Omental fat pad (tissue), 4 donors: ENCODE measurements around the gene DHRS7. TPM values are rescaled to one million over a fixed set of nuclear protein-coding genes. Genes with fewer than 3 reads are reported as not detected.

Experiments
- ATAC-seq: fragments of 150-250 bp; one replicate; pipeline ENCODE4 v1.9.1; 2016; ENCODE audit warnings: mild to moderate bottlenecking, moderate library complexity; ENCODE audit not compliant: low FRiP score
- DNase-seq: peaks from one replicate; pipeline ENCODE4 v3.0.0-alpha.2; 2019; ENCODE audit warnings: low spot score
- total RNA-seq, 4 donors: library from RNA; depleted of rRNA; stranded (reverse); fragments of >200 nt; gene quantifications; one replicate each; pipeline ENCODE4 v1.1.0, GENCODE V29; 2016
- TF ChIP-seq, protein P1 (sequence below), 3 donors: fragments of 450-650 bp; IDR thresholded peaks; one replicate each; pipeline ENCODE4 v1.5.1; 2016 to 2017; ENCODE audit warnings: antibody characterized with exemption in 3 of 3, mild to moderate bottlenecking in 3 of 3, moderate library complexity in 2 of 3

DHRS7 gene
- total RNA-seq, 4 donors from 2014 or later: 56.0 to 82.9 (median 68.4) TPM

DNA sequence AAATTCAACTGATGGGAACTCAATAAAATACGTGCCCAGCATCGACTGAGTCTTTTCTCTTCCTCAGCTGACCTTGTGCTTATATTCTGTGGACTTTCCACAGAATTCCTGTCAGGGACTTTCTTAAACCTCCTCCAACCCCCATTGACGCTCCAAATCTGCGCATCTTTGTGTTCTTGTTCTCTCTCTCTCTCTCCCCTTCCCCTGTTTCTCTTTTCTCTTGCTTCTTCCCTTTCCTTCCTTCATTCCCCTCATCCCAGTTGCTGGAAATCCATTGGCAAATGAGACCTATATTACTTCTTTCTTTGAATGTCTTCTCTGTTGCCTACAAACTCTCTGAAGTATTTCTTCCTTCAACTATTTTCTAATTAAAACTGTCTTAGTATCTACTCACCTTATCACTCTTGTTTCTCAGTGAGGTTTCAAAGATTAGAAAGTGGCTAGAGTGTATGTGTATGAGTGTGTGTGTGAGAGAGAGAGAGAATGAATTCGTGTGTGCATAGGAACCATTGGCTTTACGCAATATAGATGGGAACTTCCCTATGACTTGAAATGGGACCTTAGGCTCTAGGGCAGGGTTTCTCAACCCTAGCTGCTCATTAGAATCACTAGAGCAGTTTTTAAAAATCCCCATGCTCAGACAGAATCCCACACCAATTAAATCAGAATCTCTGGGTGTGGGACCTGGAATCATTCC, 41.8 kb upstream of the DHRS7 start:
- DNase-seq (no peak), ATAC-seq (no peak)
- TF ChIP-seq, protein P1, sequence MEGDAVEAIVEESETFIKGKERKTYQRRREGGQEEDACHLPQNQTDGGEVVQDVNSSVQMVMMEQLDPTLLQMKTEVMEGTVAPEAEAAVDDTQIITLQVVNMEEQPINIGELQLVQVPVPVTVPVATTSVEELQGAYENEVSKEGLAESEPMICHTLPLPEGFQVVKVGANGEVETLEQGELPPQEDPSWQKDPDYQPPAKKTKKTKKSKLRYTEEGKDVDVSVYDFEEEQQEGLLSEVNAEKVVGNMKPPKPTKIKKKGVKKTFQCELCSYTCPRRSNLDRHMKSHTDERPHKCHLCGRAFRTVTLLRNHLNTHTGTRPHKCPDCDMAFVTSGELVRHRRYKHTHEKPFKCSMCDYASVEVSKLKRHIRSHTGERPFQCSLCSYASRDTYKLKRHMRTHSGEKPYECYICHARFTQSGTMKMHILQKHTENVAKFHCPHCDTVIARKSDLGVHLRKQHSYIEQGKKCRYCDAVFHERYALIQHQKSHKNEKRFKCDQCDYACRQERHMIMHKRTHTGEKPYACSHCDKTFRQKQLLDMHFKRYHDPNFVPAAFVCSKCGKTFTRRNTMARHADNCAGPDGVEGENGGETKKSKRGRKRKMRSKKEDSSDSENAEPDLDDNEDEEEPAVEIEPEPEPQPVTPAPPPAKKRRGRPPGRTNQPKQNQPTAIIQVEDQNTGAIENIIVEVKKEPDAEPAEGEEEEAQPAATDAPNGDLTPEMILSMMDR (IDR thresholded peaks at IDR 0.05): no peak

DNA sequence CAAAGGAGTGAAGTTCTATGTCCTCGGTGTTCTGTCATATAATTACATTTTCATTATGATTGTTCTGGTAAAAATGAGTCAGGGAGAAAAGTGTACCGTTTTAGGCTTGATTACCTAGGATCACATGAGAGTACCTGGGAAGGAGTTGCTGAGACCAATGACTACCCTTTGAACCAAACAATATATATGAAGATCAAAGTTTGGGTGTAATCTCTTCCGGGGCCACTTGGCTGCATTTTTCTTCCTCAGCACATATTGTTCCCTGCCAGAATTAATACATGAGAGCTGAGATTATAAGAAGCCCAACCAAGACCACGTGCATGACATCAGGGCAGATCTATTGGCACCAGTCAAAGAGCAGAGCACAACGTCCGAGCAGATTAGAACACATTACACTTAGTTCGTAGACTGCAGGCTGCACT, 41.1 kb upstream of the DHRS7 start:
- ATAC-seq: no peak
- TF ChIP-seq, protein P1 (IDR thresholded peaks at IDR 0.05): no peak
- DNase-seq: no peak

DNA sequence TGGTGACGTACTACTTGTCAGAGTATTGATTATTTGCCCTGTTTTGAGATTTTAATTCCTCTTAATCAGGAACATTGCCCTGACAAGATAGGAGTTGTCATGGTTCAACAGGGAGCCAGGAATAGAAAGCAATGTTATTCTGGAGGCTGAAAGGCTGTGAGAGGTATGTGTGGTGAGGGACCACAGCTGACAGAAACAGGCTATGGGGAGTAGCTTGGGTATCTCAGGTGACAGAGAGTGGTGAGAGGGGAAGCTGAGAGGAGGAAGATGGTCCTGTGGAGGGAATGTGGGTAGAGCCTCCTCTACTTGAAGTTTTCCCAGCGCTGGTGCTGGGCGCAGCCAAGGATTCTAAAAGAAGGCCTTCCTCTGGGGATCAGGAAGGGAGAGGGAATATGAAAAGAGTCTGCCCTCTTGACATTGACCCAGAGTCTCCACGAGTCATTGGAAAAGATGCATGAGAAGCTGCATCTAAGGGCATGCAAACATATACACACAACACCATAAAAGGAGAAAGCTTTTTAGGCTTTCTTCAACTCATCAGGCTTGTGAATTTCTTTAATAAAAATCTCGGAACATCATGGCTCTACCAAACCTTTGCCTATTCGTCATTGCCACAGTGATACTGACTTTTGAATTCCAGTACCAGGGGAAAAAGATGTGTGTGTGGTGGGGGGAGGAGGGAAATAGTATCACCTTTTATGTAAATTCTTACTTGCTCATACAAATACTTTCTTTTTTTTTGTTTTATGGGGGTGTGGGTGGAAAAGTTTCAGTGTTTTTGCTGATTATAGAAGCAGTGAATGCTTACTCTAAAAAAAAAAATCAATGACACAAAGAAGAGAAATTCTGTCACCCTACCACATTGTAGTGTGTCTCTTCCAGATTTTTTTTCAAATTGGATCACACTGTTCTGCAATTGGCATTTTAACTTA, 39.9 kb upstream of the DHRS7 start:
- DNase-seq (no peak), ATAC-seq (no peak)
- TF ChIP-seq, protein P1 (IDR thresholded peaks at IDR 0.05): no peak

DNA sequence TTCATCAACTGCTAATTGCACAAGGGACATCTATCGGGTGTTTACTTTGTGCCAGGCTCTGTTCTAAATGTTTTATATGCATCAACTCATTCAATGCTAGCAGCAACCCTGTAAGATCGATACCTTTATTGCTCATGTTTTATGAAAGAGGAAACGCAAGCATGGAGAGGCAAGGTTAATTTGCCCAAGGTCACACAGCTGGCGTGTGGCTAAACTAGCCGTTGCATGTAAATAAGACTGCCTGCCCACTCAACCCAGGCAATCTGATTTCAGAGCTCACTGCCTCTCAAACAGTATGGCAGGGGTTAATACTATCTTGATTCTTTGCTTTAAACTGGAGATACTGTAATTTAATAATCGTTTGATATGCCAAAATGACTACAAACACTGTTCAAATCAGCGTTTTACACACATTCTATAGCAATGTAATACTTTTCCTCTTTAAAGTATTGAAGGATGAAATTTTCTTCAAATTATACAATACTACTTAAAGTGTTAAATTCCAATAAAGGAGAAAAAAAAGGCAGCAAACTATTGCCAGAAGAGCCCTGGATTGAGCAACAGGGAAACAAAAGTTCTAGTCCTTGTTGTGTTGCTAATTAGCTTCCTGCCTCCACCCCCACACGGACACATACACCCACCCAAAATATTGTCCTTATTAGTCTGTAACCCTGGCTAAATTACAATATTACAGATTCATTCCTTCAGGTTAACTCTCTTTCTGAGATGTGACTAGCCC, 39.1 kb upstream of the DHRS7 start:
- TF ChIP-seq, protein P1 (IDR thresholded peaks at IDR 0.05): no peak

DNA sequence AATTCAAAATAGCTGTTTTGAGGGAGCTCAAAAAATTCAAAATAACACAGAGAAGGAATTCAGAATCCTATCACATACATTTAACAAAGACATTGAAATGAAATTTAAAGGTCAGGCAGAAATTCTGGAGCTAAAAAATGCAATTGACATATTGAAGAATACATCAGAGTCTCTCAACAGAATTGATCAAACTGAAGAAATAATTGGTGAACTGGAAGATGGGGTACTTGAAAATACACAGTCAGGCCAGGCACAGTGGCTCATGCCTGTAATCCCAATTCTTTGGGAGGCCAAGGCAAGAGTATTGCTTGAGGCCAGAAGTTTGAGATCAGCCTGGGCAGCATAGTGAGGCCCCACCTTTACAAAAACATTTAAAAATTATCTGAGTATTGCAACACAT, 34.1 kb upstream of the DHRS7 start:
- ATAC-seq (no peak), DNase-seq (no peak)
- TF ChIP-seq, protein P1 (IDR thresholded peaks at IDR 0.05): no peak

More for the DNA sequence above, 39.1 kb upstream of the DHRS7 start:
- no peak for DNase-seq
- ATAC-seq: no peak

DNA sequence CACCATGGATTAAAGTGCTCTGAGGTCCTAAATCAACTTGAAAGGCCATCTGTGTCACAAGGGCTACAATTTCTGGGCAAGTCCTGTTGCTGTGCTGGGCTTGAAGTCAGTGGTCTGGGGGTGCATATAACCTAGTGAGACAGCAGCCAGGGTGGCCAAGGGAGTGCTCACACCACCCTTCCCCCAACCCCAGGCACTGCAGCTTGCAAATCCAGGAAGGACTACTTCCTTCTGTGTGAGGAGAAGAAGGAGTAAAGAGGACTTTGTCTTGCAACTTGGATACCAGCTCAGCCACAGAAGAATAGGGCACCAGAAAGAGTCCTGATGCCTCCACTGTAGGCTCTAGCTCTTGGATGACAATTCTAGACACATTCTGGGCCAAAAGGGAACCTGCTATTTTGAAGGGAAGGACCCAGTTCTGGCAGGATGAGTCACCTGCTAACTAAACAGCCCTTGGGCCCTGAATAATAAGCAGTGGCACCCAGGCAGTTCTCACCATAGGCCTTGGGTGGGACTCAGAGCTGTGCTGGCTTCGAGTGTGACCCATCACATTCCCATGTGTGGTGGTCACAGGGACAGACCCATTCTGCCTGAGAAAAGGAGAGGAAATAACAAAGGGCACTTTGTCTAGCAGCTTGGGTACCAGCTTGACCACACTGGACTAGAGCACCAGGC, 32.6 kb upstream of the DHRS7 start:
- DNase-seq: no peak
- TF ChIP-seq, protein P1 (IDR thresholded peaks at IDR 0.05): no peak
- ATAC-seq: no peak
